DMS153 (cell line): Measurements from ENCODE around the gene YKT6.
"Not testable (repeated sequence)": the region's sequence is repeated elsewhere in the genome, so short reads cannot be mapped to it uniquely, and the experiment has no call there.

ENCODE experiments used
- DNase-seq: peaks from one replicate; lab custom pipeline; 2025; lab: John Stamatoyannopoulos, UW

The YKT6 gene

GRCh38 chr7:44172352-44172751, 28.4 kb upstream of the YKT6 start:
- no peak for DNase-seq

GRCh38 chr7:44172803-44173424, 27.9 kb upstream of the YKT6 start:
- peak; percentile 62 for DNase-seq

- DNase-seq = no peak
Measured at GRCh38 chr7:44173911-44174693, 26.7 kb upstream of the YKT6 start.

GRCh38 chr7:44174694-44174948, 26.2 kb upstream of the YKT6 start:
- not testable (repeated sequence) for DNase-seq

GRCh38 chr7:44175730-44176129, 25.0 kb upstream of the YKT6 start:
- DNase-seq = no peak

GRCh38 chr7:44176486-44176885, 24.3 kb upstream of the YKT6 start:
- no peak for DNase-seq

- DNase-seq = no peak
Measured at GRCh38 chr7:44177570-44178131, 23.1 kb upstream of the YKT6 start.

- no peak for DNase-seq
Measured at GRCh38 chr7:44180631-44181030, 20.1 kb upstream of the YKT6 start.

- DNase-seq = no peak
Measured at GRCh38 chr7:44182827-44183226, 18.0 kb upstream of the YKT6 start.

- no peak for DNase-seq
Measured at GRCh38 chr7:44183386-44183785, 17.4 kb upstream of the YKT6 start.

GRCh38 chr7:44184206-44184872, 16.4 kb upstream of the YKT6 start:
- DNase-seq = no peak

- DNase-seq = no peak
Measured at GRCh38 chr7:44184873-44185446, 15.8 kb upstream of the YKT6 start.

GRCh38 chr7:44185729-44186128, 15.0 kb upstream of the YKT6 start:
- no peak for DNase-seq

- DNase-seq = no peak
Measured at GRCh38 chr7:44186736-44187135, 14.0 kb upstream of the YKT6 start.

- no peak for DNase-seq
Measured at GRCh38 chr7:44187636-44188416, 13.0 kb upstream of the YKT6 start.

GRCh38 chr7:44188480-44189225, 12.1 kb upstream of the YKT6 start:
- no peak for DNase-seq

GRCh38 chr7:44189286-44189992, 11.3 kb upstream of the YKT6 start, which contains the start of gene GCK:
TSS of gene GCK (minus strand) at chr7:44189439. CDS start at chr7:44188953, 486 bp downstream.
- peak; percentile 58 for DNase-seq

- DNase-seq = no peak
Measured at GRCh38 chr7:44189993-44190872, 10.5 kb upstream of the YKT6 start.

- DNase-seq = no peak
Measured at GRCh38 chr7:44191171-44191570, 9.6 kb upstream of the YKT6 start.
